SU-DHL-6 (cell line): ENCODE results near the gene COL5A1.

Experiments used
- H2AFZ ChIP-seq: fragments of 200-600 bp; sonication (generic); 2 replicates; pipeline ENCODE4 v1.6.1; 2014; ENCODE audit warnings: low read depth, mild to moderate bottlenecking, moderate library complexity, mixed read lengths, antibody characterized with exemption, low read length; ENCODE audit not compliant: severe bottlenecking
- H3F3A ChIP-seq: fragments of 200-600 bp; shearing (Covaris generic); 2 replicates; pipeline ENCODE4 v1.6.0; 2016; ENCODE audit warnings: antibody characterized with exemption, mild to moderate bottlenecking; ENCODE audit not compliant: insufficient read depth
- H3K27ac ChIP-seq: fragments of 200-600 bp; sonication (generic); 2 replicates; pipeline ENCODE4 v1.5.1; 2016; ENCODE audit warnings: low read depth, mild to moderate bottlenecking, low read length, moderate library complexity, mixed read lengths
- H3K27me3 ChIP-seq: fragments of 200-600 bp; sonication (generic), shearing (Covaris generic); 2 replicates; pipeline ENCODE4 v1.6.0; 2014; ENCODE audit warnings: mild to moderate bottlenecking, low read length
- H3K36me3 ChIP-seq: fragments of 200-600 bp; sonication (generic); 2 replicates; pipeline ENCODE4 v1.6.1; 2014; ENCODE audit warnings: mild to moderate bottlenecking, low read length, mixed read lengths
- H3K4me2 ChIP-seq: fragments of 300-600, 200-600 bp; shearing (Covaris generic), sonication (generic); 2 replicates; pipeline ENCODE4 v1.6.0; 2014; ENCODE audit warnings: low read length, low read depth, mild to moderate bottlenecking; ENCODE audit not compliant: poor library complexity, severe bottlenecking
- H3K4me3 ChIP-seq: fragments of 200-600 bp; sonication (generic); 2 replicates; pipeline ENCODE4 v1.5.1; 2014; ENCODE audit warnings: antibody characterized with exemption, low read length, mild to moderate bottlenecking, mixed read lengths; ENCODE audit not compliant: insufficient read depth, poor library complexity, severe bottlenecking
- H3K79me2 ChIP-seq: fragments of 200-600 bp; sonication (generic); 2 replicates; pipeline ENCODE4 v1.6.1; 2014; ENCODE audit warnings: mild to moderate bottlenecking, low read length, moderate library complexity; ENCODE audit not compliant: insufficient read depth
- H3K9ac ChIP-seq: fragments of 200-600 bp; sonication (generic); 2 replicates; pipeline ENCODE4 v1.7.0; 2014; ENCODE audit warnings: mild to moderate bottlenecking, low read length
- H3K9me2 ChIP-seq: fragments of 200-600 bp; sonication (generic); replicated peaks from 2 replicates; pipeline ENCODE4 v1.6.1; 2014; ENCODE audit warnings: low read length; ENCODE audit not compliant: insufficient read depth
- H3K9me3 ChIP-seq: fragments of 200-600 bp; sonication (generic); 2 replicates; pipeline ENCODE4 v1.6.1; 2014; ENCODE audit warnings: low read length, mixed read lengths; ENCODE audit not compliant: insufficient read depth
- H4K20me1 ChIP-seq: fragments of 200-600 bp; sonication (generic); 2 replicates; pipeline ENCODE4 v1.6.1; 2014; ENCODE audit warnings: low read depth, mild to moderate bottlenecking, antibody characterized with exemption, low read length, moderate library complexity, mixed read lengths
- EZH2phosphoT487 ChIP-seq: fragments of 200-600 bp; sonication (generic), shearing (Covaris generic); conservative IDR thresholded peaks from 2 replicates; pipeline ENCODE4 v1.6.1; 2018; ENCODE audit warnings: mild to moderate bottlenecking, antibody characterized with exemption, low read length, moderate library complexity, mixed read lengths
- TF ChIP-seq, protein P1 (sequence below): fragments of 200-600 bp; sonication (generic); IDR thresholded peaks from one replicate; pipeline ENCODE4 v1.5.1; 2017; ENCODE audit warnings: antibody characterized with exemption, mild to moderate bottlenecking, low read length, moderate library complexity; ENCODE audit not compliant: insufficient read depth, poor library complexity, severe bottlenecking

Gene COL5A1

GRCh38 chr9:134770972-134771971, 129.7 kb downstream of the COL5A1 start:
- H3K36me3 ChIP-seq: no peaks in the 10 kb centered on the region

GRCh38 chr9:134772331-134772730, 130.7 kb downstream of the COL5A1 start:
- no peaks in the 10 kb centered on the region for H3K27me3 ChIP-seq
- H3K79me2 ChIP-seq: no peaks in the 10 kb centered on the region
- H3K36me3 ChIP-seq: no peaks in the 10 kb centered on the region

More at GRCh38 chr9:134770972-134771971, 129.7 kb downstream of the COL5A1 start:
- TF ChIP-seq EZH2phosphoT487: no peak
- TF ChIP-seq, protein P1, sequence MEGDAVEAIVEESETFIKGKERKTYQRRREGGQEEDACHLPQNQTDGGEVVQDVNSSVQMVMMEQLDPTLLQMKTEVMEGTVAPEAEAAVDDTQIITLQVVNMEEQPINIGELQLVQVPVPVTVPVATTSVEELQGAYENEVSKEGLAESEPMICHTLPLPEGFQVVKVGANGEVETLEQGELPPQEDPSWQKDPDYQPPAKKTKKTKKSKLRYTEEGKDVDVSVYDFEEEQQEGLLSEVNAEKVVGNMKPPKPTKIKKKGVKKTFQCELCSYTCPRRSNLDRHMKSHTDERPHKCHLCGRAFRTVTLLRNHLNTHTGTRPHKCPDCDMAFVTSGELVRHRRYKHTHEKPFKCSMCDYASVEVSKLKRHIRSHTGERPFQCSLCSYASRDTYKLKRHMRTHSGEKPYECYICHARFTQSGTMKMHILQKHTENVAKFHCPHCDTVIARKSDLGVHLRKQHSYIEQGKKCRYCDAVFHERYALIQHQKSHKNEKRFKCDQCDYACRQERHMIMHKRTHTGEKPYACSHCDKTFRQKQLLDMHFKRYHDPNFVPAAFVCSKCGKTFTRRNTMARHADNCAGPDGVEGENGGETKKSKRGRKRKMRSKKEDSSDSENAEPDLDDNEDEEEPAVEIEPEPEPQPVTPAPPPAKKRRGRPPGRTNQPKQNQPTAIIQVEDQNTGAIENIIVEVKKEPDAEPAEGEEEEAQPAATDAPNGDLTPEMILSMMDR: no peak
- Histone ChIP-seq H3K79me2 (no peaks in the 10 kb centered on the region), H3F3A (no peaks in the 10 kb centered on the region), H3K4me3 (no peak overlapping the region), H3K27me3 (no peaks in the 10 kb centered on the region), H4K20me1 (no peaks in the 10 kb centered on the region), H3K4me2 (no peak overlapping the region), H3K9ac (no peak overlapping the region), H3K9me3 (no peaks in the 10 kb centered on the region), H3K27ac (no peak overlapping the region), H3K9me2 (no peaks in the 10 kb centered on the region), H2AFZ (no peak overlapping the region)

GRCh38 chr9:134773842-134774241, 132.2 kb downstream of the COL5A1 start:
- H3K9me2 ChIP-seq: no peaks in the 10 kb centered on the region
- TF ChIP-seq, protein P1: no peak
- TF ChIP-seq EZH2phosphoT487: no peak
- H3K27ac ChIP-seq: no peak overlapping the region
- H3K4me3 ChIP-seq: no peak overlapping the region
- H3K9me3 ChIP-seq: no peaks in the 10 kb centered on the region
- no peaks in the 10 kb centered on the region for H3K36me3 ChIP-seq
- no peaks in the 10 kb centered on the region for H3K27me3 ChIP-seq
- no peaks in the 10 kb centered on the region for H3K79me2 ChIP-seq
- no peak overlapping the region for H2AFZ ChIP-seq
- H4K20me1 ChIP-seq: no peaks in the 10 kb centered on the region
- H3F3A ChIP-seq: no peaks in the 10 kb centered on the region
- H3K9ac ChIP-seq: no peak overlapping the region
- H3K4me2 ChIP-seq: no peak overlapping the region

More at GRCh38 chr9:134772331-134772730, 130.7 kb downstream of the COL5A1 start:
- H3F3A ChIP-seq: no peaks in the 10 kb centered on the region
- H3K4me2 ChIP-seq: no peak overlapping the region
- no peak overlapping the region for H2AFZ ChIP-seq
- no peaks in the 10 kb centered on the region for H3K9me3 ChIP-seq
- no peak overlapping the region for H3K27ac ChIP-seq
- TF ChIP-seq, protein P1: no peak
- no peak for TF ChIP-seq EZH2phosphoT487
- no peak overlapping the region for H3K9ac ChIP-seq
- no peaks in the 10 kb centered on the region for H3K9me2 ChIP-seq
- H3K4me3 ChIP-seq: no peak overlapping the region
- no peaks in the 10 kb centered on the region for H4K20me1 ChIP-seq
